Suprapubic skin (tissue), 4 donors: ENCODE results near the gene CHST13. TPM values are rescaled to one million over a fixed set of nuclear protein-coding genes. Genes with fewer than 3 reads are reported as not detected.
"Not testable (repeated sequence)": the region's sequence is repeated elsewhere in the genome, so short reads cannot be mapped to it uniquely, and the experiment has no call there.

Experiments used
- DNase-seq, 2 donors: peaks; one replicate each; pipeline ENCODE4 v3.0.0-alpha.2; 2019; ENCODE audit warnings: low spot score in 2 of 2
- H3K27ac ChIP-seq: fragments of 200-600 bp; sonication (generic); one replicate; pipeline ENCODE4 v1.5.1; 2019
- H3K27me3 ChIP-seq: fragments of 200-600 bp; sonication (generic); one replicate; pipeline ENCODE4 v1.5.1; 2019
- H3K36me3 ChIP-seq: fragments of 200-600 bp; sonication (generic); one replicate; pipeline ENCODE4 v1.5.1; 2019
- H3K4me1 ChIP-seq: fragments of 200-600 bp; sonication (generic); one replicate; pipeline ENCODE4 v1.5.1; 2019
- H3K4me3 ChIP-seq: fragments of 200-600 bp; sonication (generic); one replicate; pipeline ENCODE4 v1.5.1; 2019; ENCODE audit warnings: mild to moderate bottlenecking
- H3K9me3 ChIP-seq: fragments of 200-600 bp; sonication (generic); one replicate; pipeline ENCODE4 v1.5.1; 2019
- EP300 ChIP-seq: sonication (generic); formaldehyde crosslinking; IDR thresholded peaks from one replicate; pipeline ENCODE4 v1.6.1; 2017; ENCODE audit warnings: antibody characterized with exemption
- POLR2A ChIP-seq, 2 donors: fragments of 450-650 bp; IDR thresholded peaks; one replicate each; pipeline ENCODE4 v1.6.1; 2017; ENCODE audit warnings: antibody characterized with exemption in 2 of 2, mild to moderate bottlenecking in 2 of 2, moderate library complexity in 2 of 2
- POLR2AphosphoS5 ChIP-seq, 3 donors: sonication (generic); formaldehyde crosslinking; IDR thresholded peaks; one replicate each; pipeline ENCODE4 v1.6.1; 2017; ENCODE audit warnings: antibody characterized with exemption in 3 of 3
- WGBS: methylation state at CpG from one replicate; pipeline ENCODE4 v1.1.5; 2018; 5-methylcytosine and 5-hydroxymethylcytosine counted together
- total RNA-seq, 4 donors: library from RNA; depleted of rRNA; stranded (reverse); fragments of >200 nt; gene quantifications; one replicate each; pipeline ENCODE4 v1.1.0, GENCODE V29; 2016
- TF ChIP-seq, protein P1 (sequence below), 2 donors: fragments of 200-600 bp in 1 of 2; fragments of 450-650 bp in 1 of 2; sonication (generic) in 1 of 2; IDR thresholded peaks; one replicate each; pipeline ENCODE4 v1.5.1; 2016 to 2019; ENCODE audit warnings: antibody characterized with exemption in 2 of 2, mild to moderate bottlenecking in 1 of 2, moderate library complexity in 1 of 2

CHST13 gene
- total RNA-seq, 4 donors from 2014 or later = not detected

DNA sequence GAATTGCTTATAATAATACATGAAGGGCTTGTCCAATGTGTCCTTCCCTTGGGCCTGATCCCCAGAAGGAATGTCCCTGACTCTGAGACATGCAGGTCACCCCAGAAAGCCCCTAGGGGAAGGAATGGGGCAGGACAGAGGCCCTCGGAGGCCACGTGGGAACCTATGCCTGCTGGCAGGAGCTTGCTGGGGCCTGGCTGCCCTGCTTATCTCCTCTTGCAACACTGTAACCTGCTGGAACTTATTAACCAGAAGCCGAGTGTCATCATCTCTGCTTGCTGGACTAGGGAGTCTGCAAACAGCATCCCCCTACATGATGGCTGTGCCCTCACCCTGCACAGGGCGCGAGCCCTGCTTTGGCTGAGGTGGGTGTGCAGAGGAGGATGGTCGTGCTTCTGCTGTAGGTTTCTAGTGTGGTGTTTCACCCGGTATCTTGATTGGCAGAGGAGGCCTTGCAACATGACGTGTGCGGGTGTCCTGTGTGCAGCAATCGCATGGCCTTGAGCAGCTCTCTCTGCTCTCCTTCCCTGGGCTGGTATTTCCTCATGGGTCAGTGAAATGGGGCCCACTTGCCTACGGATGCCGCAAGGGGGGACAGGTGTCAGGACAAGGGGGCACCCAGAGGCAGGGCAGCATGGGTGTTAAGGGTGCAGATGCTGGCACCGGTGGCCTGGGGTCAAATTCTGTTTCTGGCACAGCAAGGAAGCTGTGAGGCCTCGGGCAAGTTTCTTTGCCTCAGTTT, 5.0 kb downstream of the CHST13 start:
- Histone ChIP-seq H3K4me1 (peaks cover 8% of the 10 kb centered on the region), H3K27ac (no peak overlapping the region), H3K4me3 (no peak overlapping the region), H3K9me3 (no peaks in the 10 kb centered on the region), H3K27me3 (peaks cover 13% of the 10 kb centered on the region), H3K36me3 (no peaks in the 10 kb centered on the region)
- WGBS = 68% methylated on average over 9 of the region's 14 CpGs
- TF ChIP-seq POLR2A (IDR thresholded peaks at IDR 0.05) = no peak
- no peak for DNase-seq

DNA sequence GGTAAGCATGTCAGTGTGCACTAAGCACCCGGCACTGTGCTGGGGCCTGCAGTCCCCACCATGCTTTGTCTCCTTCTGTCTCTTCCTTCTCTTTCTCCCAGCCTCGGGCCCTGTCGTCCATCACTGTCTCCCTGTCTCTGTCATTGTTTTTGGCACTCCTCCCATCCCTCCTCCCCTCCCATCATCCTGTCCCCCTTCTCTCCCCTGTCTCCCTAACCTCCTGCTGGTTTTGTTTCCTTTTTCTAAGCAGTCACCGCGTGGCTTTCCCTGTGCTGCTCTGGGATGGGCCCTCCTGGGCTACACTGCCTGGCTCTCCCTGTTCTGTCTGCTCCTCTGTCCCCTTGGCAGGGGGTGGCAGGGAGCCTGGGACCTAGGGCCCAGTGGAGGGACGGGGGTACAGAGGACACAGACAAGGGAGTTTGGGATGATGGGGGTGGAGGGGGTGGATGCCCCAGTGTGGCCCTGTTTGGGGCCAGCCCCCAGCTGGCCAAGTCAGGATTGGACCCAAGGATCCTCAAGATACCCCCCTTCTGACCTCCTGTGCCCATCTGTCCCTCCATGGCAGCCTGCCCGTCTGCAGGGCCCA, 5.7 kb downstream of the CHST13 start:
- WGBS = 55% methylated on average over 5 of the region's 7 CpGs
- TF ChIP-seq EP300 = no peak
- H3K27me3 ChIP-seq = peaks cover 11% of the 10 kb centered on the region
- no peak overlapping the region for H3K4me3 ChIP-seq
- H3K9me3 ChIP-seq = no peaks in the 10 kb centered on the region
- peaks cover 1% of the 10 kb centered on the region for H3K4me1 ChIP-seq
- no peak overlapping the region for H3K27ac ChIP-seq
- DNase-seq = no peak
- no peaks in the 10 kb centered on the region for H3K36me3 ChIP-seq

DNA sequence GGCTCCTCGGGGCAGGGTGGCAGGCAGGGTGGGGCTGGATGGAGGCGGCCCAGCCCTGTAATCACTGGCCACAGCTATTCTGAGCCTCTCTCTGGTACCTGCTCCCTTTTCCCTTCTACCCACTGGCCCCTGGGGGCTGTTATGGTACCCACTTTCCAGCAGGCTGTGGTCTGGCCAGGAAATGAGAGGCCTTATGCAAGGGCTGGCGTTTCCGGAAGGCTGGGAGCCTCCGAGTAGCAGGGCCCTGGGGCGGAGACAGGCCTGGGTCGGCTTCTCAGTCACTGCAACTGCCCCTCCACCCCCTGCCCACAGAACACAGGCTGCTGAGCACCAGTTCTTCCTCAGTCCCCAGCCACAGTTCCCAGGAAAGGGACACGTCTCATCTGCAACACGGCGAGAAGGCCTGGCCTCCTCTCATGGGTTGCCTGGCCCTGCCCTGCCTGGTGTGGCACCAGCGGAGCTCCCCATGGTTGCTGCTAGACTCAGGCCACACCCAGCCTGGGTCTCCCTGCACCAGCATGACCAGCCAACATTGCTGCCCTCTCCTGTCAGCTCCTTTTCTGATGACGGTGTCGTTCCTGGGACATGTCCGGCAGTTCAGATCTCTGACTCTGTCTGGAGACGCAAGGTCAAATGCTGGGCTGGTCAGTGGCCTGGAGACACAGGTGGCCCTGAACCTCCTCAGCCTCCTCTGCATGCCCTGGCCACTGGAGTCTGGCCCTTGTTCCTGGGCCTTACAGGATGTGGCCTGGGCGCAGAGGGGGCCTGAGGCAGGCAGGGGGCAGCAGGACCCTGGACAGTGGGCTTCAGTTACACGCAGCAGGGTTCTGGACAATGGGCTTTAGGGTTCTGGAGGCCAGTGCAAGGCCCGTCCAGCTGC, 6.5 kb downstream of the CHST13 start:
- no peak overlapping the region for H3K4me3 ChIP-seq
- no peaks in the 10 kb centered on the region for H3K4me1 ChIP-seq
- no peaks in the 10 kb centered on the region for H3K9me3 ChIP-seq
- DNase-seq = no peak
- TF ChIP-seq, protein P1, sequence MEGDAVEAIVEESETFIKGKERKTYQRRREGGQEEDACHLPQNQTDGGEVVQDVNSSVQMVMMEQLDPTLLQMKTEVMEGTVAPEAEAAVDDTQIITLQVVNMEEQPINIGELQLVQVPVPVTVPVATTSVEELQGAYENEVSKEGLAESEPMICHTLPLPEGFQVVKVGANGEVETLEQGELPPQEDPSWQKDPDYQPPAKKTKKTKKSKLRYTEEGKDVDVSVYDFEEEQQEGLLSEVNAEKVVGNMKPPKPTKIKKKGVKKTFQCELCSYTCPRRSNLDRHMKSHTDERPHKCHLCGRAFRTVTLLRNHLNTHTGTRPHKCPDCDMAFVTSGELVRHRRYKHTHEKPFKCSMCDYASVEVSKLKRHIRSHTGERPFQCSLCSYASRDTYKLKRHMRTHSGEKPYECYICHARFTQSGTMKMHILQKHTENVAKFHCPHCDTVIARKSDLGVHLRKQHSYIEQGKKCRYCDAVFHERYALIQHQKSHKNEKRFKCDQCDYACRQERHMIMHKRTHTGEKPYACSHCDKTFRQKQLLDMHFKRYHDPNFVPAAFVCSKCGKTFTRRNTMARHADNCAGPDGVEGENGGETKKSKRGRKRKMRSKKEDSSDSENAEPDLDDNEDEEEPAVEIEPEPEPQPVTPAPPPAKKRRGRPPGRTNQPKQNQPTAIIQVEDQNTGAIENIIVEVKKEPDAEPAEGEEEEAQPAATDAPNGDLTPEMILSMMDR (IDR thresholded peaks at IDR 0.05) = no peak
- TF ChIP-seq POLR2A (IDR thresholded peaks at IDR 0.05) = no peak
- no peak for TF ChIP-seq EP300
- TF ChIP-seq POLR2AphosphoS5 (IDR thresholded peaks at IDR 0.05) = no peak
- peaks cover 11% of the 10 kb centered on the region for H3K27me3 ChIP-seq
- 80% methylated on average over 1 of the region's 18 CpGs for WGBS
- H3K27ac ChIP-seq = no peak overlapping the region
- H3K36me3 ChIP-seq = no peaks in the 10 kb centered on the region

DNA sequence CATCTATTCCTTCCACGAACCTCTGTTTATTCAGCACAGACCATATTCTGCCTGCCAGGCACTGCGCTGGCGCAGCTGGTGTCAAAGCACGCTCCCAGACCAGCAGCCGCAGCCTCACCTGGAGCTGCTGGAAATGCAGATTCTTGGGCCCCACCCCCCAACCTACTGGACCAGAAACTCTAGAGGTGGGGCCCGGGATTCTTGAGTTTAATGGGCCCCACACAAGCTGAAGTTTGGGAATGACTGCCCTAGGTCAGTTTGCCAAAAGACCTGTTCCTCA, 7.0 kb downstream of the CHST13 start:
- no peak overlapping the region for H3K4me3 ChIP-seq
- no peak overlapping the region for H3K27ac ChIP-seq
- WGBS = 43% methylated on average over 1 of the region's 6 CpGs
- H3K27me3 ChIP-seq = peaks cover 17% of the 10 kb centered on the region
- no peaks in the 10 kb centered on the region for H3K4me1 ChIP-seq
- TF ChIP-seq POLR2A (IDR thresholded peaks at IDR 0.05) (no peak), POLR2AphosphoS5 (IDR thresholded peaks at IDR 0.05) (no peak), EP300 (no peak)
- TF ChIP-seq, protein P1 (IDR thresholded peaks at IDR 0.05) = no peak
- no peak for DNase-seq
- no peaks in the 10 kb centered on the region for H3K36me3 ChIP-seq
- no peaks in the 10 kb centered on the region for H3K9me3 ChIP-seq

DNA sequence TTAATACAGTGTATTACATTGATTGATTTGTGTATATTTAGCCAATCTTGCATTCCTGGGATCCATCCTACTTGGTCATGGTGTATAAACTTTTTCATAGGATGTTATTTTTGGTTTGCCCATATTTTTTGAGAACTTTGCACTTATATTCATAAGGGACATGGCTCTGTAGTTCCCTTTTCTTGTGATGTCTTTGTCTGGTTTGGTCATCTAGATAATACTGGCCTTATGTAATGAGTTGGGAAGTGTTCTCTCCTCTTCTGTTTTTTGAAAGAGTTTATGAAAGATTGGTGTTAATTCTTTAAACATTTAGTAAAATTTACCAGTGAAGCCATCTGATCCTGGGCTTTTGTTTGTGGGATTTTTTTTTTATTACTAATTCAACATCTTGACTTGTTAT, 9.6 kb downstream of the CHST13 start:
- no peaks in the 10 kb centered on the region for H3K9me3 ChIP-seq
- no peak for DNase-seq
- no peaks in the 10 kb centered on the region for H3K36me3 ChIP-seq
- H3K4me3 ChIP-seq = no peak overlapping the region
- H3K27me3 ChIP-seq = peaks cover 40% of the 10 kb centered on the region
- TF ChIP-seq, protein P1 (IDR thresholded peaks at IDR 0.05) = no peak
- TF ChIP-seq POLR2AphosphoS5 (IDR thresholded peaks at IDR 0.05) (no peak), POLR2A (IDR thresholded peaks at IDR 0.05) (no peak), EP300 (no peak)
- no peaks in the 10 kb centered on the region for H3K4me1 ChIP-seq
- H3K27ac ChIP-seq = no peak overlapping the region

DNA sequence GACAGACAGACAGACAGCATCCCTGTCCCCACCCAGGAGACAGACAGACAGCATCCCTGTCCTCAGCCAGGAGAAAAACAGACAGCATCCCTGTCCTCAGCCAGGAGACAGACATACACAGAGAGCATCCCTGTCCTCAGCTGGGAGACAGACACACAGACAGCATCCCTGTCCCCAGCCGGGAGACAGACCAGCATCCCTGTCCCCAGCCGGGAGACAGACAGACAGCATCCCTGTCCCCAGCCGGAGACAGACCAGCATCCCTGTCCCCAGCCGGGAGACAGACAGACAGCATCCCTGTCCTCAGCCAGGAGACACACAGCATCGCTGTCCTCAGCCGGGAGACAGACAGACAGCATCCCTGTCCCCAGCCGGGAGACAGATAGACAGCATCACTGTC, 10.8 kb downstream of the CHST13 start:
- not testable (repeated sequence) for H3K27ac ChIP-seq, H3K36me3 ChIP-seq, H3K4me3 ChIP-seq, H3K9me3 ChIP-seq, H3K4me1 ChIP-seq, DNase-seq
- peaks cover 41% of the 10 kb centered on the region for H3K27me3 ChIP-seq
- no CpG with 5 or more reads among the region's 7 CpGs for WGBS
